GM23338 (cell line): ENCODE data around the gene UBA1. TPM values are rescaled to one million over a fixed set of nuclear protein-coding genes. Genes with fewer than 3 reads are reported as not detected.

Source experiments
- ATAC-seq: fragments of 200-7000 bp; cut with Tn5 transposase; 3 replicates; pipeline ENCODE4 v1.9.1; 2020
- DNase-seq: peaks from one replicate; pipeline ENCODE4 v3.0.0-alpha.2; 2015; ENCODE audit warnings: low spot score
- H2AFZ ChIP-seq: fragments of 200-600 bp; sonication (generic); 2 replicates; pipeline ENCODE4 v1.8.0; 2016; ENCODE audit warnings: antibody characterized with exemption, mild to moderate bottlenecking, moderate library complexity
- H3F3A ChIP-seq: fragments of 200-600 bp; sonication (generic); replicated peaks from 2 replicates; pipeline ENCODE4 v1.8.0; 2017; ENCODE audit warnings: antibody characterized with exemption, mixed run types, low read depth
- H3K27ac ChIP-seq: fragments of 200-600 bp; sonication (generic); 2 replicates; pipeline ENCODE4 v1.6.1; 2016; ENCODE audit warnings: low read depth
- H3K27me3 ChIP-seq: fragments of 200-600 bp; sonication (generic); 2 replicates; pipeline ENCODE4 v1.8.0; 2016; ENCODE audit warnings: mild to moderate bottlenecking, mixed run types, moderate library complexity; ENCODE audit not compliant: insufficient read depth
- H3K36me3 ChIP-seq: fragments of 200-600 bp; sonication (generic); 2 replicates; pipeline ENCODE4 v1.8.0; 2016; ENCODE audit warnings: mild to moderate bottlenecking; ENCODE audit not compliant: insufficient read depth
- H3K4me1 ChIP-seq: fragments of 200-600 bp; sonication (generic); 2 replicates; pipeline ENCODE4 v1.8.0; 2016; ENCODE audit warnings: mild to moderate bottlenecking, moderate library complexity; ENCODE audit not compliant: insufficient read depth
- H3K4me2 ChIP-seq: fragments of 200-600 bp; sonication (generic); 2 replicates; pipeline ENCODE4 v1.7.1; 2017; ENCODE audit warnings: mixed run types
- H3K4me3 ChIP-seq: fragments of 200-600 bp; sonication (generic); 2 replicates; pipeline ENCODE4 v1.6.1; 2016; ENCODE audit warnings: mixed run types
- H3K79me2 ChIP-seq: fragments of 200-600 bp; sonication (generic); replicated peaks from 2 replicates; pipeline ENCODE4 v1.8.0; 2017; ENCODE audit warnings: mild to moderate bottlenecking; ENCODE audit not compliant: insufficient read depth
- H3K9me2 ChIP-seq: fragments of 200-600 bp; sonication (generic); 2 replicates; pipeline ENCODE4 v1.8.0; 2017; ENCODE audit not compliant: insufficient read depth
- H4K20me1 ChIP-seq: fragments of 200-600 bp; sonication (generic); replicated peaks from 2 replicates; pipeline ENCODE4 v1.8.0; 2017; ENCODE audit warnings: mild to moderate bottlenecking; ENCODE audit not compliant: insufficient read depth
- H3K27ac Mint-ChIP-seq: 2 replicates; pipeline ENCODE4 v1.8.0; 2020; ENCODE audit warnings: inconsistent platforms, mild to moderate bottlenecking, moderate library complexity, mixed read lengths
- H3K27me3 Mint-ChIP-seq: 3 replicates; pipeline ENCODE4 v1.8.0; 2022; ENCODE audit warnings: low read depth, mild to moderate bottlenecking, moderate library complexity, mixed read lengths, inconsistent platforms; ENCODE audit not compliant: insufficient read depth, poor library complexity
- H3K36me3 Mint-ChIP-seq: 3 replicates; pipeline ENCODE4 v1.8.0; 2021; ENCODE audit warnings: low read depth, mild to moderate bottlenecking, inconsistent platforms, moderate library complexity, mixed read lengths
- H3K4me1 Mint-ChIP-seq: 3 replicates; pipeline ENCODE4 v1.8.0; 2020; ENCODE audit warnings: mild to moderate bottlenecking, inconsistent platforms, mixed read lengths
- H3K4me3 Mint-ChIP-seq: 3 replicates; pipeline ENCODE4 v1.8.0; 2021; ENCODE audit warnings: moderate library complexity, mild to moderate bottlenecking, inconsistent platforms, mixed read lengths
- H3K9me3 Mint-ChIP-seq: 3 replicates; pipeline ENCODE4 v1.8.0; 2020; ENCODE audit warnings: moderate library complexity, mild to moderate bottlenecking, inconsistent platforms, mixed read lengths
- CREB1 ChIP-seq: fragments of 250-450 bp; sonication (Bioruptor Pico); IDR thresholded peaks from 2 replicates; pipeline ENCODE4 v1.5.0; 2020; ENCODE audit warnings: low read depth, mild to moderate bottlenecking, moderate library complexity
- EZH2 ChIP-seq: fragments of 200-600 bp; sonication (generic); IDR thresholded peaks from one replicate; pipeline ENCODE4 v1.8.0; 2017; ENCODE audit warnings: antibody characterized with exemption, mild to moderate bottlenecking, low read depth; ENCODE audit not compliant: unreplicated experiment
- EZH2phosphoT487 ChIP-seq: fragments of 200-600 bp; sonication (generic); IDR thresholded peaks from one replicate; pipeline ENCODE4 v1.8.1; 2018; ENCODE audit warnings: antibody characterized with exemption; ENCODE audit not compliant: unreplicated experiment
- NANOG ChIP-seq: IDR thresholded peaks from 2 replicates; pipeline ENCODE4 v1.6.1; 2016; ENCODE audit warnings: antibody characterized with exemption, borderline replicate concordance
- POLR2AphosphoS5 ChIP-seq: IDR thresholded peaks from 2 replicates; pipeline ENCODE4 v1.6.1; 2016; ENCODE audit warnings: antibody characterized with exemption, low read depth
- STAT1 ChIP-seq: IDR thresholded peaks from one replicate; pipeline ENCODE4 v1.6.1; 2016; ENCODE audit warnings: antibody characterized with exemption; ENCODE audit not compliant: unreplicated experiment
- ZNF331 ChIP-seq: fragments of 250-450 bp; sonication (Bioruptor Pico); IDR thresholded peaks from 2 replicates; pipeline ENCODE4 v1.5.0; 2020; ENCODE audit warnings: low read depth, mild to moderate bottlenecking, moderate library complexity
- polyA plus RNA-seq: library from polyadenylated mRNA; unstranded; fragments of >200 nt; fragmentation: Nextera tagmentation; extraction: Ambion mirVana; gene quantifications from 2 replicates; pipeline ENCODE4 v1.2.1, GENCODE V29; 2016
- total RNA-seq: library from RNA; depleted of rRNA; stranded (reverse); fragments of >200 nt; shearing (Covaris generic); gene quantifications from 2 replicates; pipeline ENCODE4 v1.2.3, GENCODE V29; 2014
- TF ChIP-seq, protein P1 (sequence below): fragments of 250-450 bp; sonication (Bioruptor Pico); IDR thresholded peaks from 2 replicates; pipeline ENCODE4 v1.5.0; 2020; ENCODE audit warnings: mild to moderate bottlenecking, moderate library complexity
- TF ChIP-seq, protein P2 (sequence below): IDR thresholded peaks from 2 replicates; pipeline ENCODE4 v1.6.1; 2016; ENCODE audit warnings: antibody characterized with exemption
- TF ChIP-seq, protein P3 (sequence below): IDR thresholded peaks from one replicate; pipeline ENCODE4 v1.6.1; 2018; ENCODE audit warnings: antibody characterized with exemption; ENCODE audit not compliant: unreplicated experiment

UBA1 gene
- total and polyA plus RNA-seq, 2 experiments from 2014 or later = 104 to 377 TPM

DNA sequence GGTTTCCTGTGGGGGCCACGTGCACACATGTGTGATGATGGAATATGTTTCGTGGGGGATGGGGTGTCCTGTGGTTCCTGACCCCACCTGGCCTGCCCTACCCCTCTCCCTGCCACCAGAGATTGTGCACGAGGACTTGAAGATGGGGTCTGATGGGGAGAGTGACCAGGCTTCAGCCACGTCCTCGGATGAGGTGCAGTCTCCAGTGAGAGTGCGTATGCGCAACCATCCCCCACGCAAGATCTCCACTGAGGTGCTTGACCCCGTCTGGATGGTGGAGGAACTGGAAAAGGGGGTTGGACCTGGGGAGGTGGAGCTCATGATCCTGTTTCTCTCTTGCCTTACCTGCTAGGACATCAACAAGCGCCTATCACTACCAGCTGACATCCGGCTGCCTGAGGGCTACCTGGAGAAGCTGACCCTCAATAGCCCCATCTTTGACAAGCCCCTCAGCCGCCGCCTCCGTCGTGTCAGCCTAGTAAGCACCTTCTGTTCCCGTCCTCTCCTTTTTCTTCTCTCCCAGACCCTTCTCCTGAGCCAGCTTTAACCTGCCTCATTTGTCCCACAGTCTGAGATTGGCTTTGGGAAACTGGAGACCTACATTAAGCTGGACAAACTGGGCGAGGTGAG is 30.8 kb downstream of the UBA1 start:
- H3K36me3 Mint-ChIP-seq = peaks cover 61% of the 10 kb centered on the region
- ATAC-seq = no peak
- TF ChIP-seq ZNF331 (CRISPR knock-in tag) (no peak), NANOG (no peak), CREB1 (CRISPR knock-in tag) (no peak), EZH2phosphoT487 (no peak), POLR2AphosphoS5 (no peak), EZH2 (no peak), STAT1 (no peak)
- TF ChIP-seq, protein P1, sequence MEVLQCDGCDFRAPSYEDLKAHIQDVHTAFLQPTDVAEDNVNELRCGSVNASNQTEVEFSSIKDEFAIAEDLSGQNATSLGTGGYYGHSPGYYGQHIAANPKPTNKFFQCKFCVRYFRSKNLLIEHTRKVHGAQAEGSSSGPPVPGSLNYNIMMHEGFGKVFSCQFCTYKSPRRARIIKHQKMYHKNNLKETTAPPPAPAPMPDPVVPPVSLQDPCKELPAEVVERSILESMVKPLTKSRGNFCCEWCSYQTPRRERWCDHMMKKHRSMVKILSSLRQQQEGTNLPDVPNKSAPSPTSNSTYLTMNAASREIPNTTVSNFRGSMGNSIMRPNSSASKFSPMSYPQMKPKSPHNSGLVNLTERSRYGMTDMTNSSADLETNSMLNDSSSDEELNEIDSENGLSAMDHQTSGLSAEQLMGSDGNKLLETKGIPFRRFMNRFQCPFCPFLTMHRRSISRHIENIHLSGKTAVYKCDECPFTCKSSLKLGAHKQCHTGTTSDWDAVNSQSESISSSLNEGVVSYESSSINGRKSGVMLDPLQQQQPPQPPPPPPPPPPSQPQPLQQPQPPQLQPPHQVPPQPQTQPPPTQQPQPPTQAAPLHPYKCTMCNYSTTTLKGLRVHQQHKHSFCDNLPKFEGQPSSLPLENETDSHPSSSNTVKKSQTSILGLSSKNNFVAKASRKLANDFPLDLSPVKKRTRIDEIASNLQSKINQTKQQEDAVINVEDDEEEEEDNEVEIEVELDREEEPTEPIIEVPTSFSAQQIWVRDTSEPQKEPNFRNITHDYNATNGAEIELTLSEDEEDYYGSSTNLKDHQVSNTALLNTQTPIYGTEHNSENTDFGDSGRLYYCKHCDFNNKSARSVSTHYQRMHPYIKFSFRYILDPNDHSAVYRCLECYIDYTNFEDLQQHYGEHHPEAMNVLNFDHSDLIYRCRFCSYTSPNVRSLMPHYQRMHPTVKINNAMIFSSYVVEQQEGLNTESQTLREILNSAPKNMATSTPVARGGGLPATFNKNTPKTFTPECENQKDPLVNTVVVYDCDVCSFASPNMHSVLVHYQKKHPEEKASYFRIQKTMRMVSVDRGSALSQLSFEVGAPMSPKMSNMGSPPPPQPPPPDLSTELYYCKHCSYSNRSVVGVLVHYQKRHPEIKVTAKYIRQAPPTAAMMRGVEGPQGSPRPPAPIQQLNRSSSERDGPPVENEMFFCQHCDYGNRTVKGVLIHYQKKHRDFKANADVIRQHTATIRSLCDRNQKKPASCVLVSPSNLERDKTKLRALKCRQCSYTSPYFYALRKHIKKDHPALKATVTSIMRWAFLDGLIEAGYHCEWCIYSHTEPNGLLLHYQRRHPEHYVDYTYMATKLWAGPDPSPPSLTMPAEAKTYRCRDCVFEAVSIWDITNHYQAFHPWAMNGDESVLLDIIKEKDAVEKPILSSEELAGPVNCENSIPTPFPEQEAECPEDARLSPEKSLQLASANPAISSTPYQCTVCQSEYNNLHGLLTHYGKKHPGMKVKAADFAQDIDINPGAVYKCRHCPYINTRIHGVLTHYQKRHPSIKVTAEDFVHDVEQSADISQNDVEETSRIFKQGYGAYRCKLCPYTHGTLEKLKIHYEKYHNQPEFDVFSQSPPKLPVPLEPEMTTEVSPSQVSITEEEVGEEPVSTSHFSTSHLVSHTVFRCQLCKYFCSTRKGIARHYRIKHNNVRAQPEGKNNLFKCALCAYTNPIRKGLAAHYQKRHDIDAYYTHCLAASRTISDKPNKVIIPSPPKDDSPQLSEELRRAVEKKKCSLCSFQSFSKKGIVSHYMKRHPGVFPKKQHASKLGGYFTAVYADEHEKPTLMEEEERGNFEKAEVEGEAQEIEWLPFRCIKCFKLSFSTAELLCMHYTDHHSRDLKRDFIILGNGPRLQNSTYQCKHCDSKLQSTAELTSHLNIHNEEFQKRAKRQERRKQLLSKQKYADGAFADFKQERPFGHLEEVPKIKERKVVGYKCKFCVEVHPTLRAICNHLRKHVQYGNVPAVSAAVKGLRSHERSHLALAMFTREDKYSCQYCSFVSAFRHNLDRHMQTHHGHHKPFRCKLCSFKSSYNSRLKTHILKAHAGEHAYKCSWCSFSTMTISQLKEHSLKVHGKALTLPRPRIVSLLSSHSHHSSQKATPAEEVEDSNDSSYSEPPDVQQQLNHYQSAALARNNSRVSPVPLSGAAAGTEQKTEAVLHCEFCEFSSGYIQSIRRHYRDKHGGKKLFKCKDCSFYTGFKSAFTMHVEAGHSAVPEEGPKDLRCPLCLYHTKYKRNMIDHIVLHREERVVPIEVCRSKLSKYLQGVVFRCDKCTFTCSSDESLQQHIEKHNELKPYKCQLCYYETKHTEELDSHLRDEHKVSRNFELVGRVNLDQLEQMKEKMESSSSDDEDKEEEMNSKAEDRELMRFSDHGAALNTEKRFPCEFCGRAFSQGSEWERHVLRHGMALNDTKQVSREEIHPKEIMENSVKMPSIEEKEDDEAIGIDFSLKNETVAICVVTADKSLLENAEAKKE (CRISPR knock-in tag) = no peak
- TF ChIP-seq, protein P2, sequence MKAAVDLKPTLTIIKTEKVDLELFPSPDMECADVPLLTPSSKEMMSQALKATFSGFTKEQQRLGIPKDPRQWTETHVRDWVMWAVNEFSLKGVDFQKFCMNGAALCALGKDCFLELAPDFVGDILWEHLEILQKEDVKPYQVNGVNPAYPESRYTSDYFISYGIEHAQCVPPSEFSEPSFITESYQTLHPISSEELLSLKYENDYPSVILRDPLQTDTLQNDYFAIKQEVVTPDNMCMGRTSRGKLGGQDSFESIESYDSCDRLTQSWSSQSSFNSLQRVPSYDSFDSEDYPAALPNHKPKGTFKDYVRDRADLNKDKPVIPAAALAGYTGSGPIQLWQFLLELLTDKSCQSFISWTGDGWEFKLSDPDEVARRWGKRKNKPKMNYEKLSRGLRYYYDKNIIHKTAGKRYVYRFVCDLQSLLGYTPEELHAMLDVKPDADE = no peak
- TF ChIP-seq, protein P3, sequence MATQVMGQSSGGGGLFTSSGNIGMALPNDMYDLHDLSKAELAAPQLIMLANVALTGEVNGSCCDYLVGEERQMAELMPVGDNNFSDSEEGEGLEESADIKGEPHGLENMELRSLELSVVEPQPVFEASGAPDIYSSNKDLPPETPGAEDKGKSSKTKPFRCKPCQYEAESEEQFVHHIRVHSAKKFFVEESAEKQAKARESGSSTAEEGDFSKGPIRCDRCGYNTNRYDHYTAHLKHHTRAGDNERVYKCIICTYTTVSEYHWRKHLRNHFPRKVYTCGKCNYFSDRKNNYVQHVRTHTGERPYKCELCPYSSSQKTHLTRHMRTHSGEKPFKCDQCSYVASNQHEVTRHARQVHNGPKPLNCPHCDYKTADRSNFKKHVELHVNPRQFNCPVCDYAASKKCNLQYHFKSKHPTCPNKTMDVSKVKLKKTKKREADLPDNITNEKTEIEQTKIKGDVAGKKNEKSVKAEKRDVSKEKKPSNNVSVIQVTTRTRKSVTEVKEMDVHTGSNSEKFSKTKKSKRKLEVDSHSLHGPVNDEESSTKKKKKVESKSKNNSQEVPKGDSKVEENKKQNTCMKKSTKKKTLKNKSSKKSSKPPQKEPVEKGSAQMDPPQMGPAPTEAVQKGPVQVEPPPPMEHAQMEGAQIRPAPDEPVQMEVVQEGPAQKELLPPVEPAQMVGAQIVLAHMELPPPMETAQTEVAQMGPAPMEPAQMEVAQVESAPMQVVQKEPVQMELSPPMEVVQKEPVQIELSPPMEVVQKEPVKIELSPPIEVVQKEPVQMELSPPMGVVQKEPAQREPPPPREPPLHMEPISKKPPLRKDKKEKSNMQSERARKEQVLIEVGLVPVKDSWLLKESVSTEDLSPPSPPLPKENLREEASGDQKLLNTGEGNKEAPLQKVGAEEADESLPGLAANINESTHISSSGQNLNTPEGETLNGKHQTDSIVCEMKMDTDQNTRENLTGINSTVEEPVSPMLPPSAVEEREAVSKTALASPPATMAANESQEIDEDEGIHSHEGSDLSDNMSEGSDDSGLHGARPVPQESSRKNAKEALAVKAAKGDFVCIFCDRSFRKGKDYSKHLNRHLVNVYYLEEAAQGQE = no peak

More for the DNA sequence above, 30.8 kb downstream of the UBA1 start:
- Histone ChIP-seq H3K4me1 (no peaks in the 10 kb centered on the region), H3K4me3 (no peak overlapping the region), H3K27ac (no peak overlapping the region), H3K79me2 (peaks cover 30% of the 10 kb centered on the region), H4K20me1 (no peaks in the 10 kb centered on the region), H3K4me2 (no peak overlapping the region), H3K27me3 (no peaks in the 10 kb centered on the region), H2AFZ (no peak overlapping the region), H3K36me3 (peaks cover 6% of the 10 kb centered on the region), H3K9me2 (no peaks in the 10 kb centered on the region), H3F3A (no peaks in the 10 kb centered on the region)
- no peaks in the 10 kb centered on the region for H3K9me3 Mint-ChIP-seq
- DNase-seq = no peak
- peaks cover 7% of the 10 kb centered on the region for H3K27me3 Mint-ChIP-seq
- H3K4me3 Mint-ChIP-seq = no peak overlapping the region
- H3K4me1 Mint-ChIP-seq = peaks cover 16% of the 10 kb centered on the region
- no peak overlapping the region for H3K27ac Mint-ChIP-seq
